ENCODE measurements around the gene C2CD3.
"Not testable (repeated sequence)": the region's sequence is repeated elsewhere in the genome, so short reads cannot be mapped to it uniquely, and the experiment has no call there.

Gene C2CD3

GRCh38 chr11:74069146-74070046 is 101.4 kb downstream of the C2CD3 start:
- in situ Hi-C loops (cut with MboI; ENCODE audit: low sequenced_read_pairs) = no loop called here

DNA sequence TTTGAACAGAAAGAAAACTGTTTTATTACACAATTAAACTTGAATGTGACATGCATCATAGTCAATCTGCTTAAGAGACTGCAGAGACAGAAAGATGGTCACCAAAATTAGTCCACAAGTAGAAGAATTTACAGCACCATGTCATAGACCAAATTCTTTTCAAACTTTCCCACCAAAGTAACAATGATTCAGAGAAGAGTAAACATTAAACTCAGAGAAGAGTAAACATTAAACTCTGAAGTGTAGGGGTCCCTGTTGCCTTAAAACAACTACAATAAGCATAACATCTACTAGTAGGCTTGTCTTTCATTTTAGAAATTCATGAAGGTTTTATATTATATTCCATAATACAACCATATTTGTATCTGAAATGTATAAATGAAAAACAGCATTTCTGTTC is 104.1 kb downstream of the C2CD3 start:
- in situ Hi-C loops (cut with MboI; ENCODE audit: low sequenced_read_pairs) = not testable (repeated sequence)

DNA sequence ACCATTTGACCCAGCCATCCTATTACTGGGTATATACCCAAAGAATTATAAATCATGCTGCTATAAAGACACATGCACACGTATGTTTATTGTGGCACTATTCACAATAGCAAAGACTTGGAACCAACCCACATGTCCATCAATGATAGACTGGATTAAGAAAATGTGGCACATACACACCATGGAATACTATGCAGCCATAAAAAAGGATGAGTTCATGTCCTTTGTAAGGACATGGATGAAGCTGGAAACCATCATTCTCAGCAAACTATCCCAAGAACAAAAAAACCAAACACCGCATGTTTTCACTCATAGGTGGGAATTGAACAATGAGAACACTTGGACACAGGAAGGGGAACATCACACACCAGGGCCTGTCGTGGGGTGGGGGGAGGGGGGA is 105.3 kb downstream of the C2CD3 start:
- in situ Hi-C loops (cut with MboI; ENCODE audit: low sequenced_read_pairs) = not testable (repeated sequence)

- in situ Hi-C loops (cut with MboI; ENCODE audit: low sequenced_read_pairs) = not testable (repeated sequence)
These were observed 107.2 kb downstream of the C2CD3 start for GRCh38 chr11:74063628-74064027.

- in situ Hi-C loops (cut with MboI; ENCODE audit: low sequenced_read_pairs) = not testable (repeated sequence)
These were observed 109.2 kb downstream of the C2CD3 start for GRCh38 chr11:74061599-74061998.

DNA sequence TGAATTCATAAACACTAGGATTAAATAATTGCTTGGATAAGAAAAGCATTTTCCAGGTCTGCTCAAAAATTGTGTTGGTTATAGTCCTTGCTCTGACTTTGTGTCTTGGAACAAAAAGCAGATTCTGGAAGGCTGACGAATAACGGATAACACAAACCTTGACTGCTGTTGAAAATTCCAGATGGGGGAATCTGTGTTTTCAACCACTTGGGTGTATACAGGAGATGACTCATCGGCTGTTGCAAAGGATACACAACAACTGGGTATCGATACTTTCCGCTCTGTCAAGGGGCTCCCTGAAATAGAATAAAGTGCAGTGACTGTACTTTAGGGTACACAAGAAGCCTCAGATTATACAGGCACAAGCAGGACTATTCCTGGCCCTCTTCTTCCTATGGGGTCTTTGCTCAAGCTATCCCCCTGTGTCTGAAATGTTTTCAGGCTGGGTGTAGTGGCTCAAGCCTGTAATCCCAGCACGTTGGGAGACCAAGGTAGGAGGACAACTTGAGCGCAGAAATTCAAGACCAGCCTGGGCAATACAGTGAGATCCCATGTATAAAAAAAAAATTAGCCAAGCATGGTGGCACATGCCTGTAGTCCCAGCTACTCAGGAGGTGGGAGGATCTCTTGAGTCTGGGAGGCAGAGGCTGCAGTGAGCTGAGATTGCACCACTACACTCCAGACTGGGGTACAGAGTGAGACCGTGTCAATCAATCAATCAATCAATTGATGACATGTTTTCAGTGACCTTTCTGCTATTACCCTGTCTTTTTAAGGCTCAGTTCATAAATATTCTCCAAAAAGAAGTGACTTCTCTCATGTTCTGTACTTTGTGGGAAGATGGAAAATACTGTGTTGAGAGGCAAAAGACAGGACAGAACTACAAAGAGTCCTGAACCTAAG is 113.3 kb downstream of the C2CD3 start:
- in situ Hi-C loops (cut with MboI; ENCODE audit: low sequenced_read_pairs) = no loop called here

DNA sequence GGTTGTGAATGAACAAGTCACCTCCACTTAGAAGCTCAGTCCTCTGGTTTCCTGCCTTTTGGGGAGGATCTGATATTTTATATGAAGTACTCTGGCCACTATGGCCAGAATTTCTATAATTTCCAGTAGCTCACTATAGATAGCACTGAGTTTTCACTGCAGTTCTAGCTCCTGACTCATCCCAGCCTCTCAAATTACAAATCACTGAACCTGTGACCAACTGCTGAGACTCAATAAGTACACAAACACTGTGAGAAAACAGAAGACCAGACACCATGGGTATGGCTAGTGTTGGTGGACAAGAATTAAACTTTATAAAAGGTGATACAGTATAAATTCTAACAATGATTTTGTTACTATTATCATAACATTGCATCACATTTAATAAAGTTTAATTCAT is 114.9 kb downstream of the C2CD3 start:
- in situ Hi-C loops (cut with MboI; ENCODE audit: low sequenced_read_pairs) = no loop called here

- in situ Hi-C loops (cut with MboI; ENCODE audit: low sequenced_read_pairs) = no loop called here
These were observed 120.3 kb downstream of the C2CD3 start for GRCh38 chr11:74050465-74050864.

- in situ Hi-C loops (cut with MboI; ENCODE audit: low sequenced_read_pairs) = no loop called here
These were observed 121.8 kb downstream of the C2CD3 start for GRCh38 chr11:74048993-74049392.

- in situ Hi-C loops (cut with MboI; ENCODE audit: low sequenced_read_pairs) = no loop called here
These were observed 126.3 kb downstream of the C2CD3 start for GRCh38 chr11:74044538-74044937.

GRCh38 chr11:74043450-74043849 is 127.4 kb downstream of the C2CD3 start:
- in situ Hi-C loops (cut with MboI; ENCODE audit: low sequenced_read_pairs) = no loop called here

GRCh38 chr11:74037309-74037708 is 133.5 kb downstream of the C2CD3 start:
- in situ Hi-C loops (cut with MboI; ENCODE audit: low sequenced_read_pairs) = no loop called here

DNA sequence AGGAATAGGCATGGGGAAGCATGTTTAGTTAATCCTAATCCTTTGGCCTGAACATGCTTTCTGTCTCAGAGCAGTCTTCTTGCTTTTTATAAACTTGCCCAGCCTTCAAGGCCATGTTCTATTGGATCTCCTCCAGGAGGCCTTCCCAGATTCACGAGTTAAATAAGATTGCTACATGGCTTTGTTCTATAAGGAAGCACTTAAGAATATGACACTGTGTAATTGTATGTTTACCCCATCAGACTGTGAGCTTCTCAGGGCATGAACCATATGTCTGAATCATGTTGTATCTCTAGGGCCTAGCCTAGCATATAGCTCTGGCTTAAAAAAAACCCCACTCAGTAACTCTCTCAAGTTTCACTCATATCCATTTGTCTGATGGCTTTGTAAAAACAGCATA is 135.5 kb downstream of the C2CD3 start:
- in situ Hi-C loops (cut with MboI; ENCODE audit: low sequenced_read_pairs) = no loop called here

DNA sequence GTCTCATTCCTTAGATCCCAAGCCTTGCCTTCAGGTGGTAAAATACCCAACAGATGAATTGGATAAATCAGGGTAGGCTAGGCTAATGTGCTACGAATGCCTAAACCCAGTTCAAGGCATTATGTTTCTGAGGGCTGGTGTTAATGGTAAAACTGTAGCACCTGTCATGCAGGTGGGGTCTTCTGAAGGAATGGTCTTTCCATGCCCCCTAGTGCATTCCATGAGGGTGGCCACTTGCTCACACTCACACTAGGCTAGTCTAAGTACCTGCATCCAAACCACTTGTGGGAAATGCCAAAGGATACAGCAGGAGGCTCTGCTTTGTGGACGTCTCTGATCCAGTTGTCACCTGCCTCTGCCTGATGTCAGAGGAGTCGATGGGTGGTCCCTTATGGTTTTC is 137.8 kb downstream of the C2CD3 start:
- in situ Hi-C loops (cut with MboI; ENCODE audit: low sequenced_read_pairs) = no loop called here

DNA sequence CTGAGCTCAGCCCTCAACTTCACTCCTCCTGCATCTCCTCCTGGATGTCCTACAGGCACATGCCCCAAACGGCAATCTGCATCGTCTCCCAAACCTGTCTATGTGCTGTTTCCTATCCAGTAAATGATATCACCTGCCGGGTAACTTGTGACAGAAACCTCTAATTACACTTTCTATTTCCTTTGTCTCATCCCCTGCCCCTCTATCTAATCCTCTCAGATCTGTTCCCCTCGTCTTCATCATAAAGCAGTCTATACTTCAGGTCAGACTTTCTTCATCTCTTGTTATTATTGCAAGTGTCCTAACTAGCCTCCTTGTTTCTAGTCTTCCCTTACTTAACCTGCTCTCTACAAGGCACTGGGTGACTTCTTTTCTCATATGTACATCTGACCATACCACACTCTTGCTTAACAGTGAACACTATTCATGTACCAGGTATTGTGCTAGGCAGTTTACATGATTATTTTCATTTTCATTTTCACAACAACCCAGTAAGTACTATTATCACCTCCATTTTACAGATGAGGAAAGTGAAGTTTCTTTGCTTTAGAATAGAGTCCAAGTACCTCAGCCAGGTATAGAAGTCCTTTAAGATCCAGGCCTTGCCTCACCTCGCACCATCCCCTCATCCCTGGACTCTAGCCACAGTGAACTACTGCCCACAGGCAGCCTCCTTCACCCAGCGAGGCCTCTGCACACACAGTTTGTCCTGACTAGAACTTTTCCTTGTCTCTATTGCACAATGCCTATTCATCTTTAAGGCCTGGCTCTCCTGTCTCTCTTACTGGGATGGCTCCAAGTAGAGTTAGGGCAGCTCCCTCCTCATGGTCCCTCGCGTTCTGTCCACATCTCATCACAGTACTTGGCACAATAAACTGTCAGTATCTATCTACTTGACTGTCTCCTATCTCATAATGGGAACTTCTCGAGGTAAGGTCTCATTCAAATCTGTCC is 139.8 kb downstream of the C2CD3 start:
- in situ Hi-C loops (cut with MboI; ENCODE audit: low sequenced_read_pairs) = no loop called here

GRCh38 chr11:74025467-74026166 is 145.2 kb downstream of the C2CD3 start:
- in situ Hi-C loops (cut with MboI; ENCODE audit: low sequenced_read_pairs) = no loop called here

- in situ Hi-C loops (cut with MboI; ENCODE audit: low sequenced_read_pairs) = no loop called here
These were observed 146.4 kb downstream of the C2CD3 start for GRCh38 chr11:74024261-74025029.

GRCh38 chr11:74023276-74023675 is 147.5 kb downstream of the C2CD3 start:
- in situ Hi-C loops (cut with MboI; ENCODE audit: low sequenced_read_pairs) = no loop called here

- in situ Hi-C loops (cut with MboI; ENCODE audit: low sequenced_read_pairs) = no loop called here
These were observed 148.3 kb downstream of the C2CD3 start for GRCh38 chr11:74022546-74022945.
